PC-9 (cell line): Measurements from ENCODE around the gene EPHX1. TPM values are rescaled to one million over a fixed set of nuclear protein-coding genes. Genes with fewer than 3 reads are reported as not detected.

Experiments used
- BruUV-seq: library from RNA; stranded (reverse); fragments of 400-500 nt; replicated peaks from 2 replicates; lab custom pipeline; 2021; lab: Mats Ljungman, UMichigan
- CTCF ChIA-PET: fragments of 300-600 bp; sonication (Branson Sonifier 250); formaldehyde crosslinking; loops from one replicate; lab custom pipeline; 2022; ENCODE audit warnings: antibody characterized with exemption; lab: Charles Lee
- POLR2A ChIA-PET: fragments of 300-600 bp; sonication (Branson Sonifier 250); formaldehyde crosslinking; loops from one replicate; lab custom pipeline; 2022; ENCODE audit warnings: antibody characterized with exemption; ENCODE audit not compliant: unreplicated experiment; lab: Charles Lee
- DNase-seq, 2 experiments: peaks; one replicate each; pipeline versions ENCODE4 v3.0.0 to v3.0.0-alpha.2; 2015 to 2022; ENCODE audit warnings: mixed read lengths in 1 of 2
- H2AFZ ChIP-seq: fragments of 200-600 bp; sonication (generic); 2 replicates; pipeline ENCODE4 v1.8.1; 2017; ENCODE audit warnings: antibody characterized with exemption
- H3F3A ChIP-seq: fragments of 200-600 bp; sonication (generic); 2 replicates; pipeline ENCODE4 v1.8.1; 2017; ENCODE audit warnings: antibody characterized with exemption, mild to moderate bottlenecking, low read depth; ENCODE audit not compliant: insufficient read depth
- H3K27ac ChIP-seq: fragments of 200-600 bp; sonication (generic); 2 replicates; pipeline ENCODE4 v1.6.1; 2016; ENCODE audit warnings: mixed run types
- H3K27me3 ChIP-seq: fragments of 200-600 bp; sonication (generic); 2 replicates; pipeline ENCODE4 v1.6.1; 2016; ENCODE audit warnings: low read depth, mixed run types; ENCODE audit not compliant: insufficient read depth
- H3K36me3 ChIP-seq: fragments of 200-600 bp; sonication (generic); 2 replicates; pipeline ENCODE4 v1.6.1; 2016; ENCODE audit warnings: low read depth, mixed run types
- H3K4me1 ChIP-seq: fragments of 200-600 bp; sonication (generic); replicated peaks from 2 replicates; pipeline ENCODE4 v1.6.1; 2016; ENCODE audit warnings: mixed run types; ENCODE audit not compliant: insufficient read depth
- H3K4me2 ChIP-seq: fragments of 200-600 bp; sonication (generic); 2 replicates; pipeline ENCODE4 v1.6.1; 2017; ENCODE audit warnings: mixed run types
- H3K4me3 ChIP-seq: fragments of 200-600 bp; sonication (generic); 2 replicates; pipeline ENCODE4 v1.6.1; 2016; ENCODE audit warnings: mixed run types
- H3K79me2 ChIP-seq: fragments of 200-600 bp; sonication (generic); 2 replicates; pipeline ENCODE4 v1.6.1; 2017; ENCODE audit warnings: low read depth, mixed run types
- H3K9me2 ChIP-seq: fragments of 200-600 bp; sonication (generic); 2 replicates; pipeline ENCODE4 v1.8.1; 2017; ENCODE audit warnings: mild to moderate bottlenecking; ENCODE audit not compliant: insufficient read depth
- H3K9me3 ChIP-seq: fragments of 200-600 bp; sonication (generic); 2 replicates; pipeline ENCODE4 v1.8.1; 2016; ENCODE audit warnings: low read depth; ENCODE audit not compliant: insufficient read depth
- H4K20me1 ChIP-seq: fragments of 200-600 bp; sonication (generic); 2 replicates; pipeline ENCODE4 v1.8.1; 2017; ENCODE audit not compliant: insufficient read depth
- EZH2 ChIP-seq: fragments of 200-600 bp; sonication (generic); IDR thresholded peaks from 2 replicates; pipeline ENCODE4 v1.8.0; 2017; ENCODE audit warnings: antibody characterized with exemption, low read depth
- intact Hi-C: fragments of 100-400 bp; cut with micrococcal nuclease; formaldehyde crosslinking; loops from one replicate; pipeline ENCODE4 v1.10.0; 2022; ENCODE audit not compliant: unreplicated experiment
- total RNA-seq: library from RNA; stranded (reverse); gene quantifications from 2 replicates; pipeline ENCODE4 v1.2.3, GENCODE V29; 2021
- TF ChIP-seq, protein P1 (sequence below): fragments of 200-600 bp; sonication (generic); conservative IDR thresholded peaks from 2 replicates; pipeline ENCODE4 v1.6.1; 2017; ENCODE audit warnings: mixed run types, antibody characterized with exemption, mild to moderate bottlenecking, moderate library complexity

The EPHX1 gene
- total RNA-seq, 1 experiment from 2014 or later = 313 TPM

DNA sequence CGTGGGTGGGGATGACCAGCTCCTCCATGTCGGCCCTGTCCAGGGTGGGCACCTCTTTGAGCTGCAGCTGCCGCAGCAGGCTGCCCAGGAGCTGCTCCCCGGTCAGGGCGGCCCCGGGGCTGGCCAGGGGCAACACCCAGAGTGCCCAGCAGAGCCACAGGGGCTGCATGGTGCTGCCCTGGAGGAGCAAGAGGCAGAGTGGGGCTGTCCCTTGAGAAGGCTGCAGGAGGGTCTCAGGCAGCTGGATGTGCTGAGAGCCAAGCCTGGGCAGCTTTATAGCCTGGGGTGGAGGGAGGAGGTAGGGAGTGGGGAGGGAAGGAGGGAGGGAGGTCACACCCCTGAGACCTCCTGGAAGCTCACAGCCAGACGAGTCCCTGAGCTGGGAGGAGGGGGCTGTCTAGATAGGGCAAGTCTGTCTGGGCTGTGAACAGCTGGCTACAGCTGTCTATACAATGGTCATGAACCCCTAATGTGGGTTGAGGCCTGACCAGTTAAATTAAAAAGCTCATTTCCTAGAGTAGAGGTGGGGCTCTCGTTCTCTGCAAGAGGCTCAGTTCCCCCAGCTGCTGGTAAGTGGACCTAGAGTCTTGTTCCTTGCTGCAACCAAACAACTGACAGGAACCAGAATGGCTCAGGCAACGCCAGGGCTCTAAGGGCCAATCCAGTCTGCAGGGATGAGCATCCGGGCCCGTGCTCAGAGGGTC lies 79.1 kb downstream of the EPHX1 start, which contains the start of gene LEFTY1:
LEFTY1 (minus strand) TSS at position 249 of the 704 bp plus-strand sequence; CDS start at position 169, 80 bp downstream.
- Histone ChIP-seq H3K27me3 (no peaks in the 10 kb centered on the region), H3K27ac (no peak within 1 kb of the TSS), H2AFZ (no peak within 1 kb of the TSS), H3K4me2 (no peak within 1 kb of the TSS), H3K36me3 (no peaks in the 10 kb centered on the region), H3K9me2 (no peaks in the 10 kb centered on the region), H3K79me2 (no peaks in the 10 kb centered on the region), H3F3A (peaks cover 16% of the 10 kb centered on the region; the same call in 1 of the 2 replicates), H3K4me1 (peaks cover 11% of the 10 kb centered on the region), H4K20me1 (no peaks in the 10 kb centered on the region), H3K9me3 (no peaks in the 10 kb centered on the region), H3K4me3 (no peak within 1 kb of the TSS)
- CTCF ChIA-PET = interaction anchor here (0.5 kb wide), 1 partner anchor 13 kb away, joined by 3 read pairs; no protein-coding TSS in a partner anchor
- BruUV-seq = no TSS peak
- POLR2A ChIA-PET = interaction anchor here (0.6 kb wide), 1 partner anchor 25 kb away, joined by 5 read pairs; no protein-coding TSS in a partner anchor
- DNase-seq = no peak
- TF ChIP-seq, protein P1, sequence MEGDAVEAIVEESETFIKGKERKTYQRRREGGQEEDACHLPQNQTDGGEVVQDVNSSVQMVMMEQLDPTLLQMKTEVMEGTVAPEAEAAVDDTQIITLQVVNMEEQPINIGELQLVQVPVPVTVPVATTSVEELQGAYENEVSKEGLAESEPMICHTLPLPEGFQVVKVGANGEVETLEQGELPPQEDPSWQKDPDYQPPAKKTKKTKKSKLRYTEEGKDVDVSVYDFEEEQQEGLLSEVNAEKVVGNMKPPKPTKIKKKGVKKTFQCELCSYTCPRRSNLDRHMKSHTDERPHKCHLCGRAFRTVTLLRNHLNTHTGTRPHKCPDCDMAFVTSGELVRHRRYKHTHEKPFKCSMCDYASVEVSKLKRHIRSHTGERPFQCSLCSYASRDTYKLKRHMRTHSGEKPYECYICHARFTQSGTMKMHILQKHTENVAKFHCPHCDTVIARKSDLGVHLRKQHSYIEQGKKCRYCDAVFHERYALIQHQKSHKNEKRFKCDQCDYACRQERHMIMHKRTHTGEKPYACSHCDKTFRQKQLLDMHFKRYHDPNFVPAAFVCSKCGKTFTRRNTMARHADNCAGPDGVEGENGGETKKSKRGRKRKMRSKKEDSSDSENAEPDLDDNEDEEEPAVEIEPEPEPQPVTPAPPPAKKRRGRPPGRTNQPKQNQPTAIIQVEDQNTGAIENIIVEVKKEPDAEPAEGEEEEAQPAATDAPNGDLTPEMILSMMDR = no peak
- TF ChIP-seq EZH2 = no peak
- intact Hi-C loops = no loop called here

DNA sequence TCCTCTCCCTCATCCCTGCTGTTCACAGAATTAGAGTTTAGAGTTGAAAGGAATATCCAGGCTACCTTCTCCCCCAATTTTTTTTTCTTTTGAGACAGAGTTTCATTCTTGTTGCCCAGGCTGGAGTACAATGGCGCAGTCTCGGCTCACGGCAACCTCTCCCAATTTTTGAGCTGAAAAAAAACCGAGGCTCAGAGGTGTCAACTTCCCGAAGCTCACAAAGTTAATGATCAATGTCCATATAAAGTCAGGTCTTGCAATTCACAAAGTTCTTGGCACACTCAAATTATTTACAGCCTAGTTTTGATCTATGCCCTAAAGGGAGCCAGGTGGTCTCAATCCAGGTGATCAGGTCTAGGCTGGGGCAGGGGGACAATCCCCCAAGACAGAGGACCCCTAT lies 79.8 kb downstream of the EPHX1 start:
- ChIA-PET CTCF (no interaction called here), POLR2A (interaction anchor here (0.6 kb wide), 1 partner anchor 25 kb away, joined by 5 read pairs; no protein-coding TSS in a partner anchor)
- Histone ChIP-seq H3K27me3 (no peaks in the 10 kb centered on the region), H3K36me3 (no peaks in the 10 kb centered on the region), H3K9me3 (no peaks in the 10 kb centered on the region), H3K4me1 (peaks cover 11% of the 10 kb centered on the region), H3K9me2 (no peaks in the 10 kb centered on the region), H3K4me2 (no peak overlapping the region), H3F3A (peaks cover 17% of the 10 kb centered on the region; the same call in 1 of the 2 replicates), H3K27ac (no peak overlapping the region), H3K4me3 (no peak overlapping the region), H2AFZ (no peak overlapping the region), H4K20me1 (no peaks in the 10 kb centered on the region), H3K79me2 (no peaks in the 10 kb centered on the region)
- DNase-seq = no peak
- intact Hi-C loops = no loop called here
- no TSS peak for BruUV-seq
- no peak for TF ChIP-seq EZH2

DNA sequence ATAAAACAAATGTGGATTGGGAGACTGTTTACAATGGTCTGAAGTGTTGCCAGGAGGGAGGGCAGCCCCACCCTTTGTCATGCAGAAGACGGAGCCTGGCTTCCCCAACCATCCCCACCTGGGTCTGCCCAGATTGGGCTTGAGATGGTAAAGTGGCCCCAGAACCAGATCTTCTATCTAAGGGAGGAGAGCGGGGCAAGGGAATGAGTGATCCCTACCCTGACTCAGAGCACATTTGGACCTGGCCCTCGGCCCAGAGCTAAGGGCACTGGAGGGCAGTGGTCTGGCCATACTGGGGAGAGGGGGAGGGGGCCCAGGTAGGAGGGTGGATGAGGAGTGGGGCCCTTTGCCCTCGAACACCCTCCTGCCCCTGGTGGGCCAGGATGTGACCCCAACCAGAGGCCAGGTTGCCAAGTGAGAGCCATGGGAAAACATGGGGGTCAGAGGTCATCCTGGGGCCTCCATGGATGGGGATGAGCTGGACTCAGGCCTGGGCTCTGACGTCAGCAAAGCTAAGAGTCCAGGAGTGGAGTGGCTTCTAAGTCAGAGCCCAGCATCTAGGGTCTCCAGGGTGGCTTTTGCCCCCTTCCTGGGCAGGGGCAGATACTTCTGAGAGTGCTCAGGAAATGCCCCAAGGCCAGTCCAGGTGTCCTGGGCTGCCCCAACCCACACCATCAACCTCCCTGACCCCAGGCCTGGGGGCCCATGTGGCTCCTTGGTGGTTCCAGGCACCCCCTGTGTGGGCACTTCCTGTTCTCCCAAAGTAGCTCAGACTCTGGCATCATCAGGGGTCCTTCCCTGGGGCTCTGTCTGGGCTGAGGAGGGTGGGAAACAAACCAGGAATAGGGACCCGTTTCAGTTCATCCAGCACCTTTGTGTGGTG lies 80.7 kb downstream of the EPHX1 start:
- peaks cover 17% of the 10 kb centered on the region; the same call in 1 of the 2 replicates for H3F3A ChIP-seq
- H3K4me1 ChIP-seq = peaks cover 11% of the 10 kb centered on the region
- H3K36me3 ChIP-seq = no peaks in the 10 kb centered on the region
- H3K9me2 ChIP-seq = no peaks in the 10 kb centered on the region
- BruUV-seq = no TSS peak
- CTCF ChIA-PET = no interaction called here
- H3K4me2 ChIP-seq = no peak overlapping the region
- no peak overlapping the region for H3K27ac ChIP-seq
- H3K27me3 ChIP-seq = no peaks in the 10 kb centered on the region
- H3K79me2 ChIP-seq = no peaks in the 10 kb centered on the region
- no peak for TF ChIP-seq EZH2
- TF ChIP-seq, protein P1 = no peak
- H3K9me3 ChIP-seq = no peaks in the 10 kb centered on the region
- POLR2A ChIA-PET = no interaction called here
- DNase-seq = no peak
- no peak overlapping the region for H3K4me3 ChIP-seq
- intact Hi-C loops = no loop called here
- no peaks in the 10 kb centered on the region for H4K20me1 ChIP-seq
- no peak overlapping the region for H2AFZ ChIP-seq
